NCI-H526 treated with DMSO at 0.1 percent for 48 hours (cell line): ENCODE data around the gene ALOX15.
"Not testable (repeated sequence)": the region's sequence is repeated elsewhere in the genome, so short reads cannot be mapped to it uniquely, and the experiment has no call there.

Experiments used
- DNase-seq: peaks from one replicate; lab custom pipeline; 2025; lab: John Stamatoyannopoulos, UW

Gene ALOX15

DNA sequence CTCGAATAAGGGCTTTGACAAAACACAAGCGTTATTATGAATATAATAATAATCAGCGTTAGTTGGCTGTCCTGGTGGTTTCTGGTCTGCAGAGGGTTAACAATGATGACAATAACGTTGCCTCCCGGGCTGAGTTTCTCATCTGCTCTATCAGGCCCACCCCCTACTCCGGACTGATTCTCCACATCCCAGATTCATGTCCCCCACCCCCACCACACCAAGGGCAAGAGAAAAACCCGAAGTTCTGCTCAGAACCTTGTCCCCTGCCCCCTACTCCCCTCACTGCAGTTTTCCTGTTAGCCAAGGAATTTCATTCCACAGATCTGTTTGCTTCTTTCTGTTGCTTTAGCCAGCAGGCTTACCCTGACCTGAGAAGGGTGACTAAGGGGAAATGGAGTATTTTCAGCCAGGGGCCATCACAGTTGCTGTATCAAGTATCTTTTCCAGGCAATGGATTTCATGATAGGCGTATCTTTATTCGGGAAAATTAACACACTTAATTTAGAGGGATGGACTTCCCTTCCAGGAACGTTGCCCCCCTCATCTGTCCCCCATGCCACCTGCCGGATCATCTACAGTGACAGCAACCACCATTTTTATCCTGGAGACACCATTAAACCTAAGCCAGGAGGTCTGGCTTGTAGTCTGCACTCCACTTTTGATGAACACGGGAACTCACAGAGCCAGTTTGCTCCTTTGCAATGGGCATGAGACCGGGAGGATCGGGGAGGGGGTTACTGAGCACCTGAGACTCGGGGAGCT, 23.7 kb downstream of the ALOX15 start:
- no peak for DNase-seq

DNA sequence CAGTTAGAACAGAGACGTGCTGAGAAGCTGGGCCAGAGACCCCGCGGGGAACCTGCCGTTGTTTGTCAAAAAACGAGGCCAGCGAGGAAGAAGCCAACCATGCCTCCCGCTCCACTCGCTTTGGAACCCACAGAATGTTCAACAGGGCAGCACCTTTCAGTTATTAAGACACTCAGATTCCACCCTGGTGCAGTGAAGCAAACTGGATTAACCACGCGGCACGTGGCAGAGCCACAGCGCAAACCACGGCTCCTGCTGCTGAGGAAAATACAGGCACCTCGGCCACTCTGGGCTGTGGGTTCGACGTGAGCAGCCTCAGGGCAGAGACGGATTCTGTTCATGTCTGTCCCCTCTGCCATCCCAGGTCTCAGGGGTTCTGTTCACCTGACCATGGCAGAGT, 24.4 kb downstream of the ALOX15 start:
- no peak for DNase-seq

DNA sequence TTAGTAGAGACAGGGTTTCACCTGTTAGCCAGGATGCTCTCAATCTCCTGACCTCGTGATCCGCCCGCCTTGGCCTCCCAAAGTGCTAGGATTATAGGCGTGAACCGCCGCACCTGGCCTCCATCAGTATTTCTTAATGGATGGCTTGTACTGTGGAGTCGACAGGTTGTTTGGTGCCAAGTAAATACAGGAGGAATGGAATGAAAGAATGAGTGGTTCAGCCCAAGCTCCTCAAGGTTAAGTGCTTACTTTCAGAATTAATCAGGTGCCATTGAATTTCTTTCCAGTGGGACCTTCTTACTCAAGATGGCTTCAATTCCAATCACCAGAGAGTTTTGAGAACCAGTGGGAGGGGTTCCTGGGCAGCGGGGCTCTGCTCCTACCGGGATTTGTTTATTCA, 25.0 kb downstream of the ALOX15 start:
- no peak for DNase-seq

DNA sequence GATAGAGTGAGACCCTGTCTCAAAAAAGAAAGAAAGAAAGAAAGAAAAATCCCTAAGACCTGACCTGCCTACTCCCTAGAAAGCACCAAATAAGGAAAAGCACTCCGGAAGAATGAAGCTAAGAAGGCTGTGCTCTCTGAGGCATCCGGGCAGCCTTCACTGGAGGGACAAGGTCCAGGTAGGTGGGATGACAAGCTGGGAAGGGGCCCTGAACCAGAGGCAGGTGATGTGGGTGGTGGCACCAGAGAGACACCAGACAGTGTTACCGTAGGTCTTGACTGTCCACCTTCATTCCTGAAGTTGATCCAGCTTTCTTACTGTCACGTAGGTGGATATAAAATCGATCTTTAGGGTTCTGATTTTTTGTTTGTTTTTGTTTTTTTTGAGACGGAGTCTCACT, 30.8 kb downstream of the ALOX15 start:
- no peak for DNase-seq

DNA sequence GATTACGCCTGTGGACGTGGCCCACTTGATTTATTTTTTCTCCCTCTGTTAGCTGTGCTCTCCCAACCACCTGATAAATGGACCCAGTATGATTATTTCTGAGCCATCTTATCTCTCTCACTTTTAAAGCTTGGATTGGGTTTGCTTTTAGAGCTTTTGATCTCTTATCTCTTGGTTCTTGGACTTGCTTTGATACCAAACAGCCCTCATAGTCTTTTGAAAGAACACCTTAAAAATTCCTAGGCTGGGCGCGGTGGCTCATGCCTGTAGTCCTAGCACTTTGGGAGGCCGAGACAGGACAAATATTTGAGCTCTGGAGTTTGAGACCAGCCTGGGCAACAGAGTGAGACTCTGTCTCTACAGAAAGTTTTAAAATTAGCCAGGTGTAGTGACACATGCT, 31.3 kb downstream of the ALOX15 start:
- DNase-seq, result no peak

DNA sequence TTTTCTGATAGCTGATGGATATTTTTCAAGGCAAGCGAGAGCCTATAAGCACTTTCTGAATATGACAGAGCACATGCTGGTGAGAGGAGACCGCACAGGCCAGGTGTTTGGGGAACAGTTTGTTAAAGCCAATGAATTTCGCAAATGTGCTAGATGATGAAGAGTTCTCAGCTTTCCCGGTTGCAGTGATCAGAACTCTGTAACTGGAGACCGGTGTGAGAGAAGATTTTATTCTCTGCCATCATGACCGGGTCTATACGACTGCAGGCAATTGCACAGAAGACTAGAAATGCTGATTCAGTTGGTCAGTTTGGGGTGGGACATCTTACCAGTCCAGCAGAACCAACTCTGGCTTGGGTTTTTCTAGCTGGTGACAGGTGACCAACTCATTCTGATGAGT, 31.7 kb downstream of the ALOX15 start:
- no peak for DNase-seq

DNA sequence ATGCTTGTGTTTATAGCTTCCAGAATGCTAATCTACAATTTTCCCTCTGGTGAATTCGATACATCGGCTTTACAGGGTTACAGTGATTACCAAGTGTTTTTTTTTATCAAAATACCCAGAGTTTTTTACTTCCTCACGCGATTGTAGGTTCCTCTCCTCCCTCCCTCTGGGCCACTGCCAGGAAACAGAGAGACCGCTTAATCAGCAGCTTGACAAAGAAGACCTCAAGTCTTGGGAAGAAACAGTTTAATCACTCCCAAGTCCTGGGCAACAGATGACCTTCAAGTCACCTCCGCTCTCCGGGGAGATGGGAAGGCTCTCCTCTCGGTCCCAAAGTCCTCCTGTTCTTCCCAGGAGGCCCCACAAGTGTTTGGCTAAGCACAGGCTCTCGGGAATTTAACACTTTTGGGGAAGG, 33.7 kb downstream of the ALOX15 start:
- DNase-seq, result no peak

DNA sequence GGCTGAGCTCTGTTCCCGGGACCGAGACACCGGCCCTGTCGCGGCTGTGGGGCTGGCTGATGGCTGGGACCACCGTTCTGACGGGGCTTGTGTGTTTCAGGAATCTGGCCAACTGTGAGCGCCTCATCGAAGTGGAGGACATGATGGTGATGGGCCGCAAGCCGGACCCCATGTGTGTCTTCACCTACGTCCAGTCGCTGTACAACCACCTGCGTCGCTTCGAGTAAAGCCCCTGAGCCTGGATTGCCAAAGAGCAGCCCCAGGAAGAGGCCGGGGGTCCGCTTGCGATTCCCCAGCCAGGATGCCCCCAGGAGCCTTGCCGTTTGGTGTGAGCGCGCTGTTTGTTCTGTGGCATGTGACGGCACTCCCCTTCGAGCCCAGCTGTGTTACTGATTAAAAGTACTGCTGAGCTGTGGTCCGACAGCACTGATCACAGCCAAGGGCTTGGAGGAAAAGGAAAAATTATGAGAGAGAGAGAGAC, 34.2 kb downstream of the ALOX15 start:
- DNase-seq, result no peak

DNA sequence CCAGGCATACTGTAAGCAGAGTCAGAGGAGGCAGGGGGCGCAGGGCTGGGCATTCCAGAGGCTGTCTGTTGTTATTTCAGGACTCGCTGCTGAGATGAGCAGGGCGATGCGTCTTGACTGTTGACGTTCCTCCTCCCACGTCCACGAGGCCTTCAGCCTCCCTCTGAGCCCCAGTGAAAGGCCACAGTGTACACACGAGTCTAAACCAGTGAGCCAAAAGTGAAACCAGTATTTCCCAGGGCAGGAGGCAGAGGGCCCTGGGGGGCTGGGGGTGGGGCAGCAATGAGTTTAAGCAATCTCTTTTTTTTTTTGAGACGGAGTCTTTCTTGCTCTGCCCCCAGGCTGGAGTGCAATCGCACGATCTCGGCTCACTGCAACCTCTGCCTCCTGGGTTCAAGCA, 35.7 kb downstream of the ALOX15 start:
- DNase-seq, result no peak

DNA sequence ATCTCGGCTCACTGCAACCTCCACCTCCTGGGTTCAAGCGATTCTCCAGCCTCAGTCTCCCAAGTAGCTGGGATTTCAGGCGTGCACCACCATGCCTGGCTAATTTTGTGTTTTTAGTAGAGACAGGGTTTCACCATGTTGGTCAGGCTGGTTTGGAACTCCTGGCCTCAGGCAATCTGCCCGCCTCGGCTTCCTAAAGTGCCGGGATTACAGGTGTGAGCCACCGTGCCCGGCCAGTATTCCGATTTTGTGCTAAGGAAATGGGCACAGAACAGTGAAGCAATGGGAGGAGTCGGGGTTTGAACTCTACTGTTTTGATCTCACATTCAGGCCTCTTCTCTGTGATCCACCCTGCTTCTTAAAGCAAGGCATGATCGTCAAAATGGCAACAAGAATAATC, 36.7 kb downstream of the ALOX15 start:
- not testable (repeated sequence) for DNase-seq

DNA sequence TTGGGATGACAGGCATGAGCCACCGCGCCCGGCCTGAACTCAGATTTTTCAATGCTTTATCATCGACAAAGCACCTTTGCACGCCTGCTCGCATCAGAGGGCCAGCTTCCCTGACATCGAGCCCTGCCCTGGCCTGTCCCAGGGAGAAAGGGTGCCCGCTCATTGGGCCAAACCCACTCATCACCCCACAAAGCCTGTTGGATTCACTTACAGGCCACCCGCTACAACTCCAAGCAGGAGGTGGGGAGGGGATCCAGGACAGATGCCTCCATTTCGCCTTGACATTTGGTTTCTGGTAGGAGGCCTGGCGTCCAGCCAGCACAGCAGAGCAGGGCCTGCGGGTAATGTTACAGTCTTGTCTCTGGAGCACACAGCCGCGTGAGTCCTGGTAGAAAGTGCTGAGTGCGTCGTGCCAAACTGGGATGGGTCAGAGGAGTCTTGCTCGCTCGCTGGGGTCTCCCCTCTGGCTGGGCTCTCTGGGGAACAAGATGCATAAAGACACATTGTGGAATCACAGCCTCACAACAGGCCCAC, 37.3 kb downstream of the ALOX15 start:
- no peak for DNase-seq

DNA sequence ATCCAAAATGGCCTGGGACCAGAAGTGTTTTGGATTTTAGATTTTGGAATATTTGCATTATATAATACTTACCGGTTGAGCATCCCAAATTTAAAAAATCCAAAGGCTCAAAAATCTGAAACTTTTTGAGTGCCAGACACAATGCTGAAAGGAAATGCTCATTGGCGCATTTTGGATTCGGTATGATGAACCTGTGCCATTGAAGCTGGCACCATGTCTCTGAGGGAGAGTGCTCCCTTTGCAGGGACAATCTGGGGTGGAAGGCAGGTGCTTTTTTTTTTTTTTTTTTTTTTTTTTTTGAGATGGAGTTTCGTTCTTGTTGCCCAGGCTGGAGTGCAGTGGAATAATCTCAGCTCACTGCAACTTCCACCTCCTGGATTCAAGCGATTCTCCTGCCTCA, 39.4 kb downstream of the ALOX15 start:
- no peak for DNase-seq

DNA sequence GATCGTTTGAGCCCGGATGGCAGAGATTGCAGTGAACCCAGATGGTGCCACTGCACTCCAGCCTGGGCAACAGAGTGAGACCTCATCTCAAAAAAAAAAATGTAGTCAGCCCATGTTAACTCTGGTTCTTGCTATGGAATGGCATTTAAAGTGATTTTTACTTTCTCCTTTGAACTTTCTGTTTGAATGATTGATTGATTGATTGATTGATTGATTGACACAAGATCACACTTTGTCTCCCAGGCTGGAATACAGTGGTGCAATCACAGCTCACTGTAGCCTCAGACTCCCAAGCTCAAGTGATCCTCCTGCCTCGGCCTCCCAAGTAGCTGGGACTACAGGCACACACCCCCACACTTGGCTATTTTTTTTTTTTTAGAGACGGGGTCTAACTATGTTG, 40.2 kb downstream of the ALOX15 start:
- no peak for DNase-seq

DNA sequence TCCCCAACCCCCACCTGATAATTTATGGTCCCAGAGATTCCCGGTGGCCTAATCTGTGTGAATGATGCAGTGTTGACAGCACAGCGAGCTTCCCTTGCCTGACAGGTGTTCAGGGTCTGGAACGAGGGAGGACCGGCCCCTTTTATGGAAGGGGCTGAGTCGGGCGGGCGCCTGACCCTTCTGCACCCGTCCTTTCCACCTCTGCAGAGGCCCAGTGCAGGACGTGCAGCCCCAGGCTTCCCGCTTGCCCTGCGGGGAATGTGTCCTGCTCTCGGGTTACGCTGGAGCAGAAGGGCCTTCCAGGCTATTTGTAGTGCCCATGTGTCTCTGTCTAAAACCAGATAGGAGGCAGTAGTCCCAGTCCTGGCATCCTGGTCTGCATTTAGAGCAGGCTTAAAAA, 40.9 kb downstream of the ALOX15 start:
- DNase-seq, result no peak

DNA sequence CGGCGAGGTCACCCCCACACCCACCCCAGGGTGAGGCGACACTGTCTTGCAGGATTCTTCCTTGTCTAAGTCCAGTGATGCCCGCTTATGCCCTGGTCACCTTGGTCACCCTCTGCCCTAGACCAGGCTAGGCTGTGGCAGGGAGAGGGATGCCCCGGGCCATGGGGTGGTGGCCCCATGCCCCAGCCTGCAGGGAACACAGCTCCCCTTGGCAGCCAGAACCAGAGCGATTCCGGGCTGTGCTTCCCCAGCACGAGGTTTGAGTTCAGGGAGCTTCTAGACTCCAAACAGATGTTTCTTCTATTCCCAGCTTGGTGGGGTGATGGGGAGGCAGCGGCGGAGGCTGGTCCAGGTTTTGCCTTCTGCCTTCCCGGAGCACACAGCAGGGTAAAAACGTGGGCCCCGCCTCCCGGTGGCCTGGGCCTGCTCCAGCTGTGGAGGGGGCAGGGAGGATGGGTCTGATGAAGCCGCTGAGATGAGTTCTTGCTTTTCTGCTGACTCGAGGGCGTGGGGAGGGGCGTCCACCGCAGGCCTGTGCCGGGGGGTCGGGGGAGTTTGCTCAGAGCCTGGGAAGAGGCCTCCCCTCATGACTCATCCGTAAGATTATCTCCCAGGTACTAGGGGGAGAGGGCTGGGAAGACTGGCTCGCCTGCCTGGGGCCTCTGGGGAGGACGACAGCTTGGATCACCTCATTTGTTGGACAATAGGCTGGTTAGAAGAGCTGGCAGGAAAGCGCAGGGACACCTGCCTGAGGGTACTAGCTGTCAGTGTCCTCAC, 41.8 kb downstream of the ALOX15 start:
- no peak for DNase-seq

DNA sequence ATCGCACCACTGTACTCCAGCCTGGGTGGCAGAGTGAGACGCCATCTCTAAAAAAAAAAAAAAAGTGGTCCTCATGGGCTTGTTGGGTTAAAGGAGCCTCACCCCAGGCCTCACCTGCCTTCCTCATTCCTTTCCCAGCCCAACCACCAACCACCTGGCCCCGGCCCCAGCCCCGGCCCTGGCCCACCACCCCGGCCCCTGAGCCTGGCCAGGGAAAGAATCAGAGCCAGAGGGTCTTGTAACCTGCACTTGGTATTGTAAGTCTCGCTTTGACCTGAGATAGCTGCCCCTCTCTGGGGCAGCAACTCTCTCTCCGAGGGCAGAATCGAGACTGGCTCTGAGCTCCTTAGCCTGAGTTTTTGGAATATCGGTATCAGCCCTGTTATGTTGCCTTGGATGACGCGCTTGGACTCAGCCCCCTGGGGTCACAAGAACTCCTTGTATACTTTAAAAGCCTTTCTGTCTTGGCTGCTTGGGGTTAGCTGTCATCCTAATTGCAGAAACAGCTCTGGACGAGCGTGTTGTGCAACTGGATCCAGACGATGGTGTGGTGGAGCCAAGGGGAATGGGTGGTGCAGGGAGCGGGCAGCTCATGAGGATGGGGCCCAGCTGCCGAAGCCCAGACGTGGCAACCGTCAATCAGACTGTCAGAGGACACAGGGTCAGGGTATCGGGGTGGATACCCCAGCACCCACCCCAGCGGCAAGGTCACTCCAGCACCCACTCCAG, 42.5 kb downstream of the ALOX15 start:
- no peak for DNase-seq

DNA sequence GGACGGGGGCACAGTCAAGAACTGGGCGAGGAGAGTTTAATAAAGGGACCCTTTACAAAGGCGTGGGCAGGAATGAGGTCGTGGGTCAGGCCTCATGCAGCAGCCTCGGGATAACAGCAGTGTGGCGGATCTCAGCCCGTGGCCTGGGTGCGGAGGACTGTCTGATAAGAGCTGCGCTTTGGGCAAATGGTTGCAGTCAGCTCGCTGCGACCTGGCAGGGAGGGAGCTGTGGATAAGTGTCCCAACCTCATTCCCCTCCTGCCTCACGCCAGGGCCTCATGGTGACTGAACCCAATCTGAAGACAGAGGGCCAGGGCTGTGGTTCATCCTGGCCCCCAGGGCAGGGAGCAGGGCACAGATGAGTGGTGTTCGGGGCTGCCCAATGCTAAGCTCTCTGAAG, 43.5 kb downstream of the ALOX15 start:
- no peak for DNase-seq

DNA sequence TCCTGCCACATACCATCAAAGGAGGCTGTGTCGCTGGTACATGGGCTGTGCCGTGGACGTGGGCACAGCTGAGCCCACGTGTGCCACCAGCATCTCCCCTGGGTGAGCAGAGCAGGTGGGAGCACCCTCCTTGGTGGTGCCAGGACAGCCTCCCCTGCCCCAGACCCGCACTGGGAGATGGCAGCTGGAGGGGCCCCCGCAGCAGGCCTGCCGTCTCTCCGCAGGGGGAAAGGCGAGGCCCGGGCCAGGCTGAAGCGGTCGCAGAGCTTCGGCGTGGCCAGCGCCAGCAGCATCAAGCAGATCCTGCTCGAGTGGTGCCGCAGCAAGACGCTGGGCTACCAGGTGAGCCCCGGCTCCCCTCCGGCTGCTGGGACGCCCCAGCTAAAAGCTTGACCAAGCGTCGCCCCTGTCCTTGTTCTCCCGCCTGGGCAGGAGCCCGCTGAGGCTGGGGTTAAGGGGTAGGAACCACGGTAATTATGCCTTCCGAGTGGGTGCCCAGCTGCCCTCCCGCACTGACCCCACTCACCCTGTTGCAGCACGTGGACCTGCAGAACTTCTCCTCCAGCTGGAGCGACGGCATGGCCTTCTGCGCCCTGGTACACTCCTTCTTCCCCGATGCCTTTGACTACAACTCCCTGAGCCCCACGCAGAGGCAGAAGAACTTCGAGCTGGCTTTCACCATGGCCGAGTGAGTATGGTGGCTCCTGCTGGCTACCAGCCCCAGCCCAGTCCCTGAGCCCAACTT, 44.7 kb downstream of the ALOX15 start:
- DNase-seq, result no peak

DNA sequence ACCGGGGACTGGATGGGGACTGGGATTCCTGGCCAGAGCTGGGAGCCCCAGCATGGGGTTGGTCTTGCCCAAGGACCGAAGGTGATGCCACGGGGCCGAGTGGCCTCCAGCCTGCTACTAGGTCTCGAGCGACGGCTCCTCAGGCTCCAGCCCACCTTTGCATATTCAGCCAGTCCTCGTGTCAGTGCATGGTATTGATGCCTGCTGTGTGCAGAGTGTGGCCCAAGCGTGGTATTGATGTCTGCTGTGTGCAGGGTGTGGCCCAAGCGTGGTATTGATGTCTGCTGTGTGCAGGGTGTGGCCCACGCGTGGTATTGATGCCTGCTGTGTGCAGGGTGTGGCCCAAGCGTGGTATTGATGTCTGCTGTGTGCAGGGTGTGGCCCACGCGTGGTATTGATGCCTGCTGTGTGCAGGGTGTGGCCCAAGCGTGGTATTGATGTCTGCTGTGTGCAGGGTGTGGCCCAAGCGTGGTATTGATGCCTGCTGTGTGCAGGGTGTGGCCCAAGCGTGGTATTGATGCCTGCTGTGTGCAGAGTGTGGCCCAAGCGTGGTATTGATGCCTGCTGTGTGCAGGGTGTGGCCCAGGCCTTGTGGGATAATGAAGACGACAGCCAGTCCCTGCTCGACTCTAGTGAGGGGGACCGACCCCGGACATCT, 45.7 kb downstream of the ALOX15 start:
- not testable (repeated sequence) for DNase-seq

DNA sequence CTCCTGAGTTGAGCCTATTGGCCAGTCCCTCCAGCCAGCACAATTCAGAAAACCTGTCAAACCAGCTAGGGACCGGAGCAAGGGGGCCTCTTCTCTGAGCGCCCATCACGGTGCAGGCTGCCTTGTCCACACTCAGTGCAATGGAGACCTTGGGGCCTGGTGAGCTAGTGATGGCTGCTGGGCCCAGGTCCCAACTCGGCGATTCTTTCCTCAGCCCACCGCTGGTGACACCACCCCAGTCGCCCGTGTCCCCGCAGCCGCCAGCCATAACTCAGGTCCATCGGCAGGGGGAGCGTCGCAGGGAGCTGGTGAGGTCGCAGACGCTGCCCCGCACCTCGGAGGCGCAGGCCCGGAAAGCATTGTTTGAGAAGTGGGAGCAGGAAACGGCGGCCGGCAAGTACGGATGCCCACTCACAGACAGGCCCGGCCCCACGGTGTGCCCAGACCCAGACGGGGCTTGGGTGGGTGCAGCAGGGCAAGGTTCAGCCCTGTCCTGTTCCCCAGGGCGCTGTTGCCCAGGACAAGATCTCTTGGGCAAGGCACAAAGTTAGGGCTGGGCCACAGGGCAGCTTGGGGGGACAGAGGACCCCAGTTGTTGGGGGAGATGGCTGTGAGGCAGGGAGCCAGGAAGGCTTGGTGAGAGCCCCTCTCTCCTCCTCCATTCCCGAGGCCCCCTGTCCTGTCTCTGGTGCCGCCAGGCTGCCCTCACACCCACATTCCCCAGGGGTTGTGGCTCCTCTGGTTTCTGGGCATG, 46.4 kb downstream of the ALOX15 start:
- no peak for DNase-seq

DNA sequence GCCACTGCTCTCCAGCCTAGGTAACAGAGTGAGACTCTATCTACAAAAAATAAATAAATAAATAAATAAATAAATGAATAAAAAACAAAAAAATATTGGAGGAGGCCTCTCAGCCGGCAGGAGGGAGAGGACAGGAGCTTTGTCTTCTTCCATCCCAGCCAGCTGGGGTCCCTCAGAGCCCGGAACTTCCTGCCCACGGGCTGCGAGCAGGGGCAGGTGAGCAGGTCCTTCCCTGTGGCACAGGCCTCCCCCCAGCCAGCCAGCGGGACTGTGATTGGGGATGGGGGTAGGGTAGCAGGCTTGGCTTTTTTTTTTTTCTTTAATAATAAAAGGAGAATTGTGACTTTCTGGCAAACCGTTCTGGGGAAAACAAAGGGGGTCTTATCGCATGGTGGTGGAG, 47.1 kb downstream of the ALOX15 start:
- DNase-seq, result no peak
